Measurements from ENCODE around the gene MED29. TPM values are rescaled to one million over a fixed set of nuclear protein-coding genes. Genes with fewer than 3 reads are reported as not detected.

MED29 gene
- total and polyA plus RNA-seq, 2 experiments from 2014 or later: 26.1 to 62.0 TPM

- peaks cover 2% of the 10 kb centered on the region; the same call in 1 of the 3 replicates for H3K9me3 Mint-ChIP-seq
- Histone ChIP-seq H3K27ac (ENCODE audit: low read depth) (peak overlapping the region; percentile 76; the same call in 1 of the 2 replicates), H3K9me2 (ENCODE audit: insufficient read depth) (no peaks in the 10 kb centered on the region), H3F3A (replicated peaks; ENCODE audit: low read depth) (peaks cover 19% of the 10 kb centered on the region; the same call in 1 of the 2 replicates), H3K36me3 (ENCODE audit: insufficient read depth) (peaks cover 5% of the 10 kb centered on the region; the same call in 1 of the 2 replicates), H3K79me2 (replicated peaks; ENCODE audit: insufficient read depth) (no peaks in the 10 kb centered on the region; the same call in 1 of the 2 replicates), H3K27me3 (ENCODE audit: insufficient read depth) (no peaks in the 10 kb centered on the region), H2AFZ (no peak overlapping the region), H4K20me1 (replicated peaks; ENCODE audit: insufficient read depth) (peaks cover 19% of the 10 kb centered on the region), H3K4me2 (no peak overlapping the region), H3K4me1 (ENCODE audit: insufficient read depth) (peaks cover 12% of the 10 kb centered on the region), H3K4me3 (no peak overlapping the region)
- no peak for TF ChIP-seq NANOG (IDR thresholded peaks at IDR 0.05; ENCODE audit: borderline replicate concordance)
- TF ChIP-seq POLR2AphosphoS5 (IDR thresholded peaks at IDR 0.05; ENCODE audit: low read depth): no peak; the same call in 1 of the 2 replicates
- no peak for TF ChIP-seq EZH2phosphoT487 (IDR thresholded peaks at IDR 0.05; ENCODE audit: unreplicated experiment)
- TF ChIP-seq CREB1 (CRISPR knock-in tag; IDR thresholded peaks at IDR 0.05; ENCODE audit: low read depth): no peak
- no peak for TF ChIP-seq EZH2 (IDR thresholded peaks at IDR 0.05; ENCODE audit: low read depth, unreplicated experiment)
- TF ChIP-seq, protein P1, sequence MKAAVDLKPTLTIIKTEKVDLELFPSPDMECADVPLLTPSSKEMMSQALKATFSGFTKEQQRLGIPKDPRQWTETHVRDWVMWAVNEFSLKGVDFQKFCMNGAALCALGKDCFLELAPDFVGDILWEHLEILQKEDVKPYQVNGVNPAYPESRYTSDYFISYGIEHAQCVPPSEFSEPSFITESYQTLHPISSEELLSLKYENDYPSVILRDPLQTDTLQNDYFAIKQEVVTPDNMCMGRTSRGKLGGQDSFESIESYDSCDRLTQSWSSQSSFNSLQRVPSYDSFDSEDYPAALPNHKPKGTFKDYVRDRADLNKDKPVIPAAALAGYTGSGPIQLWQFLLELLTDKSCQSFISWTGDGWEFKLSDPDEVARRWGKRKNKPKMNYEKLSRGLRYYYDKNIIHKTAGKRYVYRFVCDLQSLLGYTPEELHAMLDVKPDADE (IDR thresholded peaks at IDR 0.05): no peak
- TF ChIP-seq STAT1 (IDR thresholded peaks at IDR 0.05; ENCODE audit: unreplicated experiment): no peak
- no peak for TF ChIP-seq ZNF462 (CRISPR knock-in tag; IDR thresholded peaks at IDR 0.05)
- TF ChIP-seq ZNF114 (CRISPR knock-in tag; IDR thresholded peaks at IDR 0.05): no peak
- TF ChIP-seq, protein P2, sequence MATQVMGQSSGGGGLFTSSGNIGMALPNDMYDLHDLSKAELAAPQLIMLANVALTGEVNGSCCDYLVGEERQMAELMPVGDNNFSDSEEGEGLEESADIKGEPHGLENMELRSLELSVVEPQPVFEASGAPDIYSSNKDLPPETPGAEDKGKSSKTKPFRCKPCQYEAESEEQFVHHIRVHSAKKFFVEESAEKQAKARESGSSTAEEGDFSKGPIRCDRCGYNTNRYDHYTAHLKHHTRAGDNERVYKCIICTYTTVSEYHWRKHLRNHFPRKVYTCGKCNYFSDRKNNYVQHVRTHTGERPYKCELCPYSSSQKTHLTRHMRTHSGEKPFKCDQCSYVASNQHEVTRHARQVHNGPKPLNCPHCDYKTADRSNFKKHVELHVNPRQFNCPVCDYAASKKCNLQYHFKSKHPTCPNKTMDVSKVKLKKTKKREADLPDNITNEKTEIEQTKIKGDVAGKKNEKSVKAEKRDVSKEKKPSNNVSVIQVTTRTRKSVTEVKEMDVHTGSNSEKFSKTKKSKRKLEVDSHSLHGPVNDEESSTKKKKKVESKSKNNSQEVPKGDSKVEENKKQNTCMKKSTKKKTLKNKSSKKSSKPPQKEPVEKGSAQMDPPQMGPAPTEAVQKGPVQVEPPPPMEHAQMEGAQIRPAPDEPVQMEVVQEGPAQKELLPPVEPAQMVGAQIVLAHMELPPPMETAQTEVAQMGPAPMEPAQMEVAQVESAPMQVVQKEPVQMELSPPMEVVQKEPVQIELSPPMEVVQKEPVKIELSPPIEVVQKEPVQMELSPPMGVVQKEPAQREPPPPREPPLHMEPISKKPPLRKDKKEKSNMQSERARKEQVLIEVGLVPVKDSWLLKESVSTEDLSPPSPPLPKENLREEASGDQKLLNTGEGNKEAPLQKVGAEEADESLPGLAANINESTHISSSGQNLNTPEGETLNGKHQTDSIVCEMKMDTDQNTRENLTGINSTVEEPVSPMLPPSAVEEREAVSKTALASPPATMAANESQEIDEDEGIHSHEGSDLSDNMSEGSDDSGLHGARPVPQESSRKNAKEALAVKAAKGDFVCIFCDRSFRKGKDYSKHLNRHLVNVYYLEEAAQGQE (IDR thresholded peaks at IDR 0.05; ENCODE audit: unreplicated experiment): no peak
- no peak for TF ChIP-seq CTCF (conservative IDR thresholded peaks at IDR 0.05; ENCODE audit: low read depth in 2 of 2)
- TF ChIP-seq JUNB (IDR thresholded peaks at IDR 0.05; ENCODE audit: unreplicated experiment): no peak
- TF ChIP-seq ZNF331 (CRISPR knock-in tag; IDR thresholded peaks at IDR 0.05; ENCODE audit: low read depth): no peak
- H3K4me1 Mint-ChIP-seq: peaks cover 18% of the 10 kb centered on the region
- H3K4me3 Mint-ChIP-seq: no peak overlapping the region
- H3K27me3 Mint-ChIP-seq (ENCODE audit: insufficient read depth, low read depth, poor library complexity): peaks cover 33% of the 10 kb centered on the region
- H3K36me3 Mint-ChIP-seq (ENCODE audit: low read depth): peaks cover 71% of the 10 kb centered on the region
- no peak overlapping the region for H3K27ac Mint-ChIP-seq
- ATAC-seq: no peak
- DNase-seq (ENCODE audit: low spot score): no peak
Measured at GRCh38 chr19:39386557-39386956, 4.6 kb upstream of the MED29 start.
